GM23338 (cell line): Measurements from ENCODE around the gene IQSEC3.

Source experiments
- CREB1 ChIP-seq: fragments of 250-450 bp; sonication (Bioruptor Pico); IDR thresholded peaks from 2 replicates; pipeline ENCODE4 v1.5.0; 2020; ENCODE audit warnings: low read depth, mild to moderate bottlenecking, moderate library complexity
- CTCF ChIP-seq, 2 experiments: fragments of 200-600 bp in 1 of 2; sonication (generic) in 1 of 2; conservative IDR thresholded peaks; 2 replicates each; pipeline versions ENCODE4 v1.5.1 to v1.6.1; 2016 to 2017; ENCODE audit warnings: antibody characterized with exemption in 2 of 2, low read depth in 2 of 2, mild to moderate bottlenecking in 2 of 2, moderate library complexity in 1 of 2
- ETS1 ChIP-seq: IDR thresholded peaks from 2 replicates; pipeline ENCODE4 v1.6.1; 2016; ENCODE audit warnings: antibody characterized with exemption
- EZH2 ChIP-seq: fragments of 200-600 bp; sonication (generic); IDR thresholded peaks from one replicate; pipeline ENCODE4 v1.8.0; 2017; ENCODE audit warnings: antibody characterized with exemption, mild to moderate bottlenecking, low read depth; ENCODE audit not compliant: unreplicated experiment
- EZH2phosphoT487 ChIP-seq: fragments of 200-600 bp; sonication (generic); IDR thresholded peaks from one replicate; pipeline ENCODE4 v1.8.1; 2018; ENCODE audit warnings: antibody characterized with exemption; ENCODE audit not compliant: unreplicated experiment
- JUNB ChIP-seq: IDR thresholded peaks from one replicate; pipeline ENCODE4 v1.6.1; 2016; ENCODE audit warnings: antibody characterized with exemption; ENCODE audit not compliant: unreplicated experiment
- NANOG ChIP-seq: IDR thresholded peaks from 2 replicates; pipeline ENCODE4 v1.6.1; 2016; ENCODE audit warnings: antibody characterized with exemption, borderline replicate concordance
- POLR2AphosphoS5 ChIP-seq: IDR thresholded peaks from 2 replicates; pipeline ENCODE4 v1.6.1; 2016; ENCODE audit warnings: antibody characterized with exemption, low read depth
- REST ChIP-seq: IDR thresholded peaks from one replicate; pipeline ENCODE4 v1.6.1; 2018; ENCODE audit warnings: antibody characterized with exemption; ENCODE audit not compliant: unreplicated experiment
- STAT1 ChIP-seq: IDR thresholded peaks from one replicate; pipeline ENCODE4 v1.6.1; 2016; ENCODE audit warnings: antibody characterized with exemption; ENCODE audit not compliant: unreplicated experiment
- ZNF114 ChIP-seq: fragments of 250-450 bp; sonication (Bioruptor Pico); IDR thresholded peaks from 2 replicates; pipeline ENCODE4 v1.5.0; 2020; ENCODE audit warnings: mild to moderate bottlenecking, moderate library complexity
- ZNF331 ChIP-seq: fragments of 250-450 bp; sonication (Bioruptor Pico); IDR thresholded peaks from 2 replicates; pipeline ENCODE4 v1.5.0; 2020; ENCODE audit warnings: low read depth, mild to moderate bottlenecking, moderate library complexity

- TF ChIP-seq REST = no peak
- TF ChIP-seq EZH2 = no peak
- TF ChIP-seq CTCF (conservative IDR thresholded peaks at IDR 0.05; ENCODE audit: low read depth in 2 of 2) = no peak
- no peak for TF ChIP-seq POLR2AphosphoS5
- TF ChIP-seq EZH2phosphoT487 = no peak
- no peak for TF ChIP-seq STAT1
- TF ChIP-seq ZNF331 (CRISPR knock-in tag) = no peak
- no peak for TF ChIP-seq ETS1
- TF ChIP-seq NANOG = no peak
- TF ChIP-seq JUNB = no peak
- no peak for TF ChIP-seq CREB1 (CRISPR knock-in tag)
- TF ChIP-seq ZNF114 (CRISPR knock-in tag) = no peak
These were observed 158.4 kb downstream of the IQSEC3 start for GRCh38 chr12:225012-225411.
